ENCODE measurements around the gene GDAP2. TPM values are rescaled to one million over a fixed set of nuclear protein-coding genes. Genes with fewer than 3 reads are reported as not detected.

The GDAP2 gene
- total and polyA plus RNA-seq, 2 donors (not counting 3 experiments of a cell fraction or from before 2014, with no cell fraction given): 4.5 to 21.5 TPM

DNA sequence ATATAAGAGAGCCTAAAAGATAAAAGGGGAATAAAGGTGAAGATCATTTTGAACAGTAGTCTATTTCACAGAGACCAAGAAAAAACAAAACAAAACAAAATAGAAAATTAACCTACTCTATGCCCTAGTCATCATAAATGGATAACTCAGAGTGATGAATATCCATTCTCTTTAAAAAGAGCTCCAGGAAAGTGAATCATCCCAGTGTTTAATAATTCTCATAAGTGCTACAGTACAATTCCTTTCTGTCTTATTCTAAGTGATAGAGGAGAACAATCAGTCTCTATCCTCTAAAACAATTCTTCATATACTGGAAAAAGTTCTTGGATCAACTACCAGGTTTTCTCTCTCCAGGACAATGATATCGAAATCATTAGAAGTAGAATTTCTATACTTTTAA, 45.8 kb downstream of the GDAP2 start:
- ChIA-PET POLR2A (no interaction called here), CTCF (interaction anchor here (1.1 to 1.8 kb wide), 2 partner anchors 12 to 22 kb away, joined by 3 to 9 read pairs; no protein-coding TSS in a partner anchor)
- H3K79me2 ChIP-seq (ENCODE audit: control insufficient read depth, insufficient read depth, low read length): no peaks in the 10 kb centered on the region
- H3K27me3 ChIP-seq (ENCODE audit: control insufficient read depth in 2 of 2, insufficient read depth in 2 of 2, low read length in 2 of 2): no peaks in the 10 kb centered on the region
- no peak overlapping the region for H3K4me2 ChIP-seq (ENCODE audit: insufficient read depth, low read length)
- H3K4me3 ChIP-seq (replicated peaks in 1 of 3; ENCODE audit: insufficient read depth in 1 of 3, low read depth in 1 of 3, low read length in 3 of 3): no peak overlapping the region
- H4K20me1 ChIP-seq (replicated peaks; ENCODE audit: control insufficient read depth, extremely low read depth, insufficient read depth, low read length): no peaks in the 10 kb centered on the region
- H3K4me1 ChIP-seq (ENCODE audit: control insufficient read depth, extremely low read depth, insufficient read depth, low read length): peaks cover 5% of the 10 kb centered on the region
- no TSS peak for BruUV-seq (replicated peaks)
- no peaks in the 10 kb centered on the region for H3K9me1 ChIP-seq (replicated peaks; ENCODE audit: control insufficient read depth, extremely low read depth, insufficient read depth, low read length)
- dilution Hi-C loops (cut with MboI; ENCODE audit: extremely low pct_ligation_motif_present, low sequenced_read_pairs): no loop called here
- H3K27ac ChIP-seq (ENCODE audit: insufficient read depth, low read depth, low read length): no peak overlapping the region
- H2AFZ ChIP-seq (ENCODE audit: low read depth, low read length): no peak overlapping the region
- no peaks in the 10 kb centered on the region for H3K36me3 ChIP-seq (ENCODE audit: control insufficient read depth in 2 of 2, extremely low read depth in 1 of 2, insufficient read depth in 2 of 2, low read length in 2 of 2)
- TF ChIP-seq MYC (IDR thresholded peaks at IDR 0.05; ENCODE audit: low read depth, low read length) (no peak), JUN (IDR thresholded peaks at IDR 0.05; ENCODE audit: borderline replicate concordance, insufficient read depth, insufficient read length, low read depth) (no peak), MAX (IDR thresholded peaks at IDR 0.05; ENCODE audit: insufficient read depth, insufficient read length) (no peak), EZH2 (IDR thresholded peaks at IDR 0.05; ENCODE audit: borderline replicate concordance, low read depth, low read length, severe bottlenecking) (no peak), POLR2AphosphoS5 (IDR thresholded peaks at IDR 0.05; ENCODE audit: insufficient read depth, low read depth, low read length) (no peak), FOS (IDR thresholded peaks at IDR 0.05; ENCODE audit: borderline replicate concordance, insufficient read depth, low read length) (peak; percentile 39)
- TF ChIP-seq, protein P1, sequence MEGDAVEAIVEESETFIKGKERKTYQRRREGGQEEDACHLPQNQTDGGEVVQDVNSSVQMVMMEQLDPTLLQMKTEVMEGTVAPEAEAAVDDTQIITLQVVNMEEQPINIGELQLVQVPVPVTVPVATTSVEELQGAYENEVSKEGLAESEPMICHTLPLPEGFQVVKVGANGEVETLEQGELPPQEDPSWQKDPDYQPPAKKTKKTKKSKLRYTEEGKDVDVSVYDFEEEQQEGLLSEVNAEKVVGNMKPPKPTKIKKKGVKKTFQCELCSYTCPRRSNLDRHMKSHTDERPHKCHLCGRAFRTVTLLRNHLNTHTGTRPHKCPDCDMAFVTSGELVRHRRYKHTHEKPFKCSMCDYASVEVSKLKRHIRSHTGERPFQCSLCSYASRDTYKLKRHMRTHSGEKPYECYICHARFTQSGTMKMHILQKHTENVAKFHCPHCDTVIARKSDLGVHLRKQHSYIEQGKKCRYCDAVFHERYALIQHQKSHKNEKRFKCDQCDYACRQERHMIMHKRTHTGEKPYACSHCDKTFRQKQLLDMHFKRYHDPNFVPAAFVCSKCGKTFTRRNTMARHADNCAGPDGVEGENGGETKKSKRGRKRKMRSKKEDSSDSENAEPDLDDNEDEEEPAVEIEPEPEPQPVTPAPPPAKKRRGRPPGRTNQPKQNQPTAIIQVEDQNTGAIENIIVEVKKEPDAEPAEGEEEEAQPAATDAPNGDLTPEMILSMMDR (IDR thresholded peaks at IDR 0.05; ENCODE audit: extremely low read depth in 1 of 2, insufficient read depth in 1 of 2, low read depth in 1 of 2, low read length in 2 of 2): no peak
- FAIRE-seq: no peak
- intact Hi-C loops (cut with micrococcal nuclease): no loop called here
- no peaks in the 10 kb centered on the region for H3K9me3 ChIP-seq (replicated peaks; ENCODE audit: control insufficient read depth, insufficient read depth, low read length)
- no peak for DNase-seq (ENCODE audit: low read depth, low spot score)
- H3K9ac ChIP-seq (replicated peaks; ENCODE audit: extremely low read depth, insufficient read depth, low read length): no peak overlapping the region

All from endothelial cell of umbilical vein (primary cell).